ENCODE data around the gene IKZF3. TPM values are rescaled to one million over a fixed set of nuclear protein-coding genes. Genes with fewer than 3 reads are reported as not detected.

Gene IKZF3
- total and polyA plus RNA-seq, 10 of the 15 experiments (the other 5 are each of a cell fraction or from before 2014, with no cell fraction given): 5.5 to 98.2 (median 47.6) TPM

GRCh38 chr17:39730095-39730921 is 133.8 kb downstream of the IKZF3 start, which contains the start of gene MIEN1 (continued):
- TF ChIP-seq SMAD1 (IDR thresholded peaks at IDR 0.05; ENCODE audit: low read depth, partially characterized antibody) (no peak), ZBED1 (IDR thresholded peaks at IDR 0.05; ENCODE audit: borderline replicate concordance) (no peak), E2F4 (IDR thresholded peaks at IDR 0.05; ENCODE audit: low read depth, low read length) (no peak), RUNX3 (IDR thresholded peaks at IDR 0.05; ENCODE audit: low read length) (peak; percentile 47), ZNF24 (IDR thresholded peaks at IDR 0.05) (0 out of 2 replicates have a peak, but pooled peaks have one; percentile 18), NR2F1 (conservative IDR thresholded peaks at IDR 0.05) (peak; percentile 98), EP300 (IDR thresholded peaks at IDR 0.05; ENCODE audit: borderline replicate concordance in 1 of 2, control insufficient read depth in 1 of 2, low read depth in 2 of 2, low read length in 2 of 2) (0 out of 4 replicates have a peak, but pooled peaks of 1 of the 2 experiments have one; percentile 13), SRF (IDR thresholded peaks at IDR 0.05; ENCODE audit: low read depth in 2 of 2, low read length in 2 of 2) (0 out of 4 replicates have a peak, but pooled peaks of 1 of the 2 experiments have one; percentile 8)

GRCh38 chr17:39729280-39729851 is 134.7 kb downstream of the IKZF3 start:
- no peaks in the 10 kb centered on the region for H3K27me3 ChIP-seq (replicated peaks in 1 of 2; ENCODE audit: control insufficient read depth in 2 of 2, insufficient read depth in 2 of 2, low read length in 1 of 2)
- BruUV-seq (replicated peaks): no TSS peak
- no peak overlapping the region for H2AFZ ChIP-seq (ENCODE audit: control insufficient read depth, low read depth, low read length)
- H3K27ac ChIP-seq (ENCODE audit: control insufficient read depth, insufficient read depth): peak overlapping the region; percentile 88
- ATAC-seq (no peak), FAIRE-seq (no peak), DNase-seq (ENCODE audit: low read depth, low spot score) (no peak)
- H3K36me3 ChIP-seq (ENCODE audit: control insufficient read depth in 2 of 2, insufficient read depth in 2 of 2, low read length in 1 of 2): 0 out of 4 replicates have a peak, but pooled peaks cover 0 to 3% of the 10 kb centered on the region in 2 experiments
- no peaks in the 10 kb centered on the region for H3K9me3 ChIP-seq (replicated peaks; ENCODE audit: control insufficient read depth, insufficient read depth, low read length)
- no peaks in the 10 kb centered on the region for H4K20me1 ChIP-seq (ENCODE audit: control insufficient read depth, insufficient read depth)
- H3K4me3 ChIP-seq: peak overlapping the region; percentile 91
- H3K4me1 ChIP-seq (ENCODE audit: control insufficient read depth, insufficient read depth, low read length): peaks cover 3% of the 10 kb centered on the region; the same call in 1 of the 2 replicates
- intact Hi-C loops (cut with micrococcal nuclease; ENCODE audit: unreplicated experiment) (no loop called here), in situ Hi-C loops (cut with MboI) (no loop called here)
- H3K79me2 ChIP-seq (ENCODE audit: control insufficient read depth, insufficient read depth, low read length): peaks cover 7% of the 10 kb centered on the region
- 51% methylated on average over 6 of the region's 6 CpGs for WGBS (ENCODE audit: insufficient coverage, insufficient replicate concordance, low lambda C conversion rate, missing lambda C conversion rate)
- H3K9ac ChIP-seq (ENCODE audit: control insufficient read depth, insufficient read depth, low read length): peak overlapping the region; percentile 78
- H3K4me2 ChIP-seq (ENCODE audit: control insufficient read depth, insufficient read depth): peak overlapping the region; percentile 86
- CTCF ChIA-PET: interaction anchor here (0.5 to 5.6 kb wide), 30 partner anchors 10 to 508 kb away, joined by 3 to 79 read pairs (median 6); partner anchors contain the start of genes IKZF3, PGAP3, PNMT and PSMD3
- RAD21 ChIA-PET (ENCODE audit: unreplicated experiment): interaction anchor here (0.5 to 2.8 kb wide), 15 partner anchors 10 to 252 kb away, joined by 3 to 14 read pairs (median 6); partner anchors contain the start of genes IKZF3 and PGAP3
- SMC1A ChIA-PET (ENCODE audit: uncharacterized antibody, unreplicated experiment): interaction anchor here (0.9 to 3.6 kb wide), 11 partner anchors 23 to 135 kb away, joined by 3 to 20 read pairs (median 4); partner anchors contain the start of genes IKZF3 and PGAP3
- POLR2A ChIA-PET: interaction anchor here (0.6 to 2.1 kb wide), 9 partner anchors 23 to 133 kb away, joined by 3 to 9 read pairs (median 3); no protein-coding TSS in a partner anchor
- no peak for TF ChIP-seq TCF7 (IDR thresholded peaks at IDR 0.05; ENCODE audit: borderline replicate concordance)
- no peak for TF ChIP-seq HCFC1 (IDR thresholded peaks at IDR 0.05; ENCODE audit: low read length)
- no peak for TF ChIP-seq RBBP5 (conservative IDR thresholded peaks at IDR 0.05)
- no peak for TF ChIP-seq CTCF (IDR thresholded peaks at IDR 0.05 in 2 of 3, conservative IDR thresholded peaks at IDR 0.05 in 1 of 3; ENCODE audit: control insufficient read depth in 2 of 3, extremely low read depth in 1 of 3, insufficient read depth in 1 of 3, low read depth in 3 of 3, low read length in 3 of 3)
- no peak for TF ChIP-seq ZNF207 (IDR thresholded peaks at IDR 0.05; ENCODE audit: borderline replicate concordance)
- no peak for TF ChIP-seq RELB (IDR thresholded peaks at IDR 0.05; ENCODE audit: low read depth)
- no peak for TF ChIP-seq BACH1 (IDR thresholded peaks at IDR 0.05; ENCODE audit: borderline replicate concordance)
- TF ChIP-seq STAT1 (conservative IDR thresholded peaks at IDR 0.05): no peak
